Thyroid gland (tissue), 4 donors: ENCODE measurements around the gene ZYG11B. TPM values are rescaled to one million over a fixed set of nuclear protein-coding genes. Genes with fewer than 3 reads are reported as not detected.

Experiments
- DNase-seq, 2 donors: peaks; one replicate each; pipeline ENCODE4 v3.0.0-alpha.2; 2019
- H3K27ac ChIP-seq, 3 donors: fragments of 200-600 bp; sonication (generic); 1 replicate in 2 of 3; 2 replicates in 1 of 3; pipeline ENCODE4 v1.5.1; 2016 to 2019; ENCODE audit warnings: mild to moderate bottlenecking in 1 of 3, moderate library complexity in 1 of 3
- H3K27me3 ChIP-seq: fragments of 200-600 bp; sonication (generic); one replicate; pipeline ENCODE4 v1.5.1; 2019
- H3K36me3 ChIP-seq, 2 donors: fragments of 200-600 bp; sonication (generic); one replicate each; pipeline ENCODE4 v1.5.1; 2016 to 2019
- H3K4me1 ChIP-seq, 2 donors: fragments of 200-600 bp; sonication (generic); one replicate each; pipeline ENCODE4 v1.5.1; 2017 to 2019
- H3K4me3 ChIP-seq, 3 donors: fragments of 200-600 bp; sonication (generic); replicated peaks in 1 of 3; 1 replicate in 2 of 3; 2 replicates in 1 of 3; pipeline ENCODE4 v1.5.1; 2016; ENCODE audit warnings: mild to moderate bottlenecking in 1 of 3
- H3K9me3 ChIP-seq: fragments of 200-600 bp; sonication (generic); one replicate; pipeline ENCODE4 v1.5.1; 2017
- POLR2A ChIP-seq, 2 donors: fragments of 450-650 bp; IDR thresholded peaks; one replicate each; pipeline ENCODE4 v1.6.1; 2017; ENCODE audit warnings: antibody characterized with exemption in 2 of 2, mild to moderate bottlenecking in 2 of 2, moderate library complexity in 1 of 2
- WGBS, 2 donors: methylation state at CpG; one replicate each; pipeline ENCODE4 v1.1.5; 2017; 5-methylcytosine and 5-hydroxymethylcytosine counted together
- intact Hi-C: fragments of 100-400 bp; cut with DNase I; formaldehyde crosslinking; loops from one replicate; pipeline ENCODE4 v1.15.1; 2023
- total RNA-seq, 4 donors: library from RNA; depleted of rRNA; stranded (reverse); fragments of >200 nt; gene quantifications; one replicate each; pipeline ENCODE4 v1.2.3, GENCODE V29; 2016
- TF ChIP-seq, protein P1 (sequence below), 6 experiments: fragments of 200-600 bp in 3 of 6; fragments of 450-650 bp in 3 of 6; sonication (generic) in 3 of 6; IDR thresholded peaks; one replicate each; pipeline ENCODE4 v1.5.1; 2016 to 2019; ENCODE audit warnings: antibody characterized with exemption in 6 of 6, mild to moderate bottlenecking in 2 of 6, inconsistent platforms in 1 of 6, moderate library complexity in 1 of 6

Gene ZYG11B
- total RNA-seq, 4 donors from 2014 or later: 64.8 to 88.2 (median 82.2) TPM

- TF ChIP-seq, protein P1, sequence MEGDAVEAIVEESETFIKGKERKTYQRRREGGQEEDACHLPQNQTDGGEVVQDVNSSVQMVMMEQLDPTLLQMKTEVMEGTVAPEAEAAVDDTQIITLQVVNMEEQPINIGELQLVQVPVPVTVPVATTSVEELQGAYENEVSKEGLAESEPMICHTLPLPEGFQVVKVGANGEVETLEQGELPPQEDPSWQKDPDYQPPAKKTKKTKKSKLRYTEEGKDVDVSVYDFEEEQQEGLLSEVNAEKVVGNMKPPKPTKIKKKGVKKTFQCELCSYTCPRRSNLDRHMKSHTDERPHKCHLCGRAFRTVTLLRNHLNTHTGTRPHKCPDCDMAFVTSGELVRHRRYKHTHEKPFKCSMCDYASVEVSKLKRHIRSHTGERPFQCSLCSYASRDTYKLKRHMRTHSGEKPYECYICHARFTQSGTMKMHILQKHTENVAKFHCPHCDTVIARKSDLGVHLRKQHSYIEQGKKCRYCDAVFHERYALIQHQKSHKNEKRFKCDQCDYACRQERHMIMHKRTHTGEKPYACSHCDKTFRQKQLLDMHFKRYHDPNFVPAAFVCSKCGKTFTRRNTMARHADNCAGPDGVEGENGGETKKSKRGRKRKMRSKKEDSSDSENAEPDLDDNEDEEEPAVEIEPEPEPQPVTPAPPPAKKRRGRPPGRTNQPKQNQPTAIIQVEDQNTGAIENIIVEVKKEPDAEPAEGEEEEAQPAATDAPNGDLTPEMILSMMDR (IDR thresholded peaks at IDR 0.05): no peak
- no peak for TF ChIP-seq POLR2A (IDR thresholded peaks at IDR 0.05)
- Histone ChIP-seq H3K27ac (no peak overlapping the region), H3K4me3 (no peak overlapping the region), H3K9me3 (no peaks in the 10 kb centered on the region), H3K36me3 (no peaks in the 10 kb centered on the region), H3K27me3 (no peaks in the 10 kb centered on the region), H3K4me1 (no peaks in the 10 kb centered on the region)
- intact Hi-C loops: no loop called here
- 90 to 91% methylated on average over 4 of the region's 4 CpGs for WGBS, 2 donors
- no peak for DNase-seq
These were observed 124.7 kb downstream of the ZYG11B start for GRCh38 chr1:52850951-52851350.

DNA sequence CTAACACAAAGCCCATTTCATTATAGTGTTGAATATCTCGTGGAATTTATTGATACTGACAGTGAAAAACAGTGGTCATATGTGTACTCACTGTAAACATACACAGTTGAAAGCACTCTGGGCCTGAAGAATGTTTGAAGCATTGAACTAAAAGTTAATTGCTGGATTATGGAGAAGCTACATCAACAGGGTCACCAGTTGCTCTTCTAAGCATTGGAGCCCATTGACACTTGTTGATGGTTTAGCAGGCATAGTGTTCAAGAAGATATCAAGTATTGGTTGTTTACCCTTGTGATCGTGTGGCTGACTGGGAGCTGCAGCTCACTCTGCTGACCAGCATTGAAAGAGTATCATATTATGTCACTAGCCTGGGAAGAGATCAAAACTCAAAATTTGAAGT, 126.6 kb downstream of the ZYG11B start:
- H3K27me3 ChIP-seq: no peaks in the 10 kb centered on the region
- intact Hi-C loops: no loop called here
- no peak for DNase-seq
- H3K27ac ChIP-seq: no peak overlapping the region
- TF ChIP-seq, protein P1 (IDR thresholded peaks at IDR 0.05): no peak
- TF ChIP-seq POLR2A (IDR thresholded peaks at IDR 0.05): no peak
- 79 to 87% methylated on average over 2 of the region's 2 CpGs for WGBS, 2 donors
- no peak overlapping the region for H3K4me3 ChIP-seq
- no peaks in the 10 kb centered on the region for H3K9me3 ChIP-seq
- H3K4me1 ChIP-seq: peaks cover 10 to 13% of the 10 kb centered on the region in 2 donors
- H3K36me3 ChIP-seq: no peaks in the 10 kb centered on the region

- H3K27ac ChIP-seq: no peak overlapping the region
- 97% methylated on average over 4 of the region's 4 CpGs for WGBS, 2 donors
- no peak for TF ChIP-seq POLR2A (IDR thresholded peaks at IDR 0.05)
- TF ChIP-seq, protein P1 (IDR thresholded peaks at IDR 0.05): no peak
- H3K4me1 ChIP-seq: peaks cover 13 to 15% of the 10 kb centered on the region in 2 donors
- no peaks in the 10 kb centered on the region for H3K27me3 ChIP-seq
- no peak for DNase-seq
- H3K4me3 ChIP-seq: no peak overlapping the region
- intact Hi-C loops: no loop called here
- H3K9me3 ChIP-seq: no peaks in the 10 kb centered on the region
- H3K36me3 ChIP-seq: no peaks in the 10 kb centered on the region
These were observed 129.3 kb downstream of the ZYG11B start for GRCh38 chr1:52855584-52855983.

DNA sequence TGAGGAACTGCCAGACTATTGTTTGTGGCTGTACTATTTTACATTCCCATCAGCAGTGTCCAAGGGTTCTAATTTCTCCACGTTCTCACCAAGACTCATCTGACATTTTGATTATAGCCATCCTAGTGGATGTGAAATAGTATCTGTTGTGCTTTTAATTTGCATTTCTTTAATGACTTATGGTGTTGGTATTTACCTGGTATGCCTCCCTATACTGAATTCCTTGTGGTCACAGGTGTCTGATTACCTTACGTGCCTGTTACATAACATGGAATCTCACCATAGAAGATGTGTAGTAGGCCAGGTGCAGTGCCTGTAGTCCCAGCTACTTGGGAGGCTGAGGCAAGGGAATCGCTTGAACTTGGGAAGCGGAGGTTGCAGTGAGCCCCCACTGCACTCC, 129.8 kb downstream of the ZYG11B start:
- WGBS, 2 donors: 95 to 97% methylated on average over 4 of the region's 4 CpGs
- no peaks in the 10 kb centered on the region for H3K36me3 ChIP-seq
- DNase-seq: no peak
- H3K4me1 ChIP-seq: peaks cover 16 to 19% of the 10 kb centered on the region in 2 donors
- no peak for TF ChIP-seq POLR2A (IDR thresholded peaks at IDR 0.05)
- TF ChIP-seq, protein P1 (IDR thresholded peaks at IDR 0.05): no peak
- H3K9me3 ChIP-seq: no peaks in the 10 kb centered on the region
- no peaks in the 10 kb centered on the region for H3K27me3 ChIP-seq
- intact Hi-C loops: no loop called here
- H3K27ac ChIP-seq: peak overlapping the region in 2 of 3 donors; percentile 66
- H3K4me3 ChIP-seq: no peak overlapping the region

- TF ChIP-seq POLR2A (IDR thresholded peaks at IDR 0.05): no peak
- TF ChIP-seq, protein P1 (IDR thresholded peaks at IDR 0.05): no peak
- no peaks in the 10 kb centered on the region for H3K36me3 ChIP-seq
- intact Hi-C loops: no loop called here
- 79 to 81% methylated on average over 4 of the region's 4 CpGs for WGBS, 2 donors
- H3K27me3 ChIP-seq: no peaks in the 10 kb centered on the region
- H3K4me3 ChIP-seq: no peak overlapping the region
- no peak for DNase-seq
- peaks cover 21 to 28% of the 10 kb centered on the region in 2 donors for H3K4me1 ChIP-seq
- peak overlapping the region in 2 of 3 donors; percentile 66 for H3K27ac ChIP-seq
- H3K9me3 ChIP-seq: no peaks in the 10 kb centered on the region
These were observed 131.2 kb downstream of the ZYG11B start for GRCh38 chr1:52857443-52857842.
